GM10847 (cell line): ENCODE measurements around the gene ACSS1.
A peak's percentile ranks its signal among the peaks of the same experiment; 100 is the strongest.

Experiments used
- POLR2A ChIP-seq: IDR thresholded peaks from 2 replicates; pipeline ENCODE4 v1.6.1; 2011; ENCODE audit not compliant: insufficient read length; ENCODE audit errors: extremely low read depth

ACSS1 gene

DNA sequence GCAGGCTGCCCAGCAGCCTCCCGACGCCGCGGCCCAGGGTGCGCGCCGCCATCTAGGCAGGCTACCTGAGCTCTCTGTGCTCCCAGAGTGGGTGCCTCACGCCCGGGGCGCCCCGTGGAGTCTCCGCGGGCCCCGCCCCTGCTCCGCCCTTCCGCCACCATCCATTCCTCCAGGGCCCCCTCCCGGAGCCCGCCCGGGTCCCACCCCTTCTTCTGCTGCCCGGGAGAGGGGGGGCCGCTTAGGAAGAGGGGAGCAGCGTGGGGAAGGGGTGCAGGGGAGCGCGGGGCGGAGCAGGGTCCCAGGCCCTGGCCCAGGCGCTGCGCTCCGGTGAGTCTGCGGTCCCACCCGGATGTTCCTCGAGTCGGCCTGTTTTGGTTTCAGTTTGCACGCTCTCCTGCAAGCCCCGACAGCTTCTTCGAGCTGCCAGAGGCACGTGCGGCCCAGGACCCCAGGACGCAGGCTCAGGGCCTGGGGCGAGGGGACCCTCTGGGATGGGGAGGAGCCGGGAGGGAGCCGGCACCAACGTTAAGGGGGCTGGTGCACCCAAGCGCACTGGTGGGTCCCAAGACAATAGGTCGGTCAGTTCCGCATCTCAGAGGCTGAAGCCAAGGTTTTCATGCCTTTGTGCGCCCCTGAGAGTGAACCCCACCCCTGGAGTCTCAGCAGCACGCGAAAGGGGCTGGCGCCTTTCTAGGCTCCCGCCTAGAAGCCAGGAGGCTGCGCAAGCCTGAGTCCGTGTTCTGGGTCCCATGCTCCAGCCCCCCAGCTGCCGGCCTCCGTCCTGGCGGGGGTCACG, at the start of gene ACSS1:
Gene ACSS1 (minus strand): TSS at position 89 of the 796 bp plus-strand sequence. CDS start 37 bp downstream, at position 52.
- peak; percentile 52 for TF ChIP-seq POLR2A

DNA sequence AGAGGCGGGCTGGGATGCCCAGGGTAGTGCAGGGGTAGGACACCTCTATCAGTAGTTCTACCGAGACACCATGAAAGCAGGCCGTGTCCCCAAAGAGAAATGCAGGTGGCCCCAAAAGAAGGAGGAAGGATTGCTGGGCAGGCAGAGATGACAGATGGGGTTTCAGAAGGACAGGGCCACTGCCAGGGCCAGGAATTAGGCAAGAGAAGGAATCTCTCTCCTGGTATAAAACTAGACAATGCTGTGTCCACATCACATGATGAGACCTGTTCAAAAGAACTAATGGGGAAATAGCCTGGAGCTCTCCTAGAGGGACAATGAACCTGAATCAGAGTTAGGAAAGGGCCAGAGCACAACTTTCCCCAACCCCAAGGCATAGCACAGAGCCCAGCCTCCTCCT, 45.6 kb upstream of the ACSS1 start:
- TF ChIP-seq POLR2A, result no peak

DNA sequence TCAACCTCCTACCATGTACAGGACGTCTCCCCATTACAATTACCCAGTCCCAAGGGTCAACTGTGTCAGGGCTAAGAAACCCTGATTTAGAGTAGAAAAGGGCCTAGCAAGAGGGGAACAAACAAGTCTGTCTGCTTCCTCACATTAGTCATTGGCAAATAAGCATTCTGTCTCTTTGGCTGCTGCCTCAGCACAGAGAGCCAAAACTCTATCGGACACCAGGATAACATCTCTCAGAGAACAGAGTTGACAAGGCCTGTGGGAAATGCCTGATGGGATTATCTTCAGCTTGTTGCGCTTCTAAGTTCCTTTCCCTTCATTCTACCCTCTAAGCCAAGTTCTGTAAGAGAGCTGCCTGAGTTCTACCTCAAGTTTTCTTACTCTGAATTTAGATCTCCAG, 43.0 kb upstream of the ACSS1 start:
- no peak for TF ChIP-seq POLR2A

DNA sequence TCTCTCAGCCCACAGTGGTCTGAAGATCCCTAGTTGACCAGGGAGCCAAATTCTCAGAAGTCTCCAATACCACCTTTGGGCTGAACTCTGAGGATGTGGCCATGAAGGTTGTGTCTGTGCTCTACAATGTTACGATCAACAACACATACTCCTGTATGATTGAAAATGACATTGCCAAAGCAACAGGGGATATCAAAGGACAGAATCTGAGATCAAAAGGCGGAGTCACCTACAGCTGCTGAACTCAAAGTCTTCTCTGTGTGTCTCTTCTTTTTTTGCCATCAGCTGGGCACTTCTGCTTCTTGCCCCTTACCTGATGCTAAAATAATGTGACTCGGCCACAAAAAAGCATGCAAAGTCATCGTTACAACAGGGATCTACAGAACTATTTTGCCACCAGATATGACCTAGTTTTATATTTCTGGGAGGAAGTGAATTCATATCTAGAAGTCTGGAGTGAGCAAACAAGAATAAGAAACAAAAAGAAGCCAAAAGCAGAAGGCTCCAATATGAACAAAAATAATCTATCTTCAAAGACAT, 41.7 kb upstream of the ACSS1 start:
- TF ChIP-seq POLR2A, result no peak

DNA sequence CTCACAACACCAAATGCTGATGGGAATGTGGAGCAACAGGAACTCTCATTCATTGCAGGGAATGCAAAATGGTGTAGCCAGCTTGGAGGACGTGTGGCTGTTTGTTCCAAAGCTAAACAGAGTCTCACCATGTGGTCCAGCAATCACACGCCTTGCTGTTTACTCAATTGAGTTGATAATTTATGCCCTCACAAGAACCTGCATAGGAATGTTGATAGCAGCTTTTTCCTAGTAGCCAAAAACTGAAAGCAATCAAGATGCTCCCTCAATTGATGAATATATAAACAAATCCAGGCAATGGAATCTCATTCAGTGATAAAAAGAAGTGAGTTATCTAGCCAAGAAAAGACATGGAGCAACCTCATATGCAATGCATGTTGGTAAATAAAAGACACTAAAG, 39.6 kb upstream of the ACSS1 start:
- no peak for TF ChIP-seq POLR2A

DNA sequence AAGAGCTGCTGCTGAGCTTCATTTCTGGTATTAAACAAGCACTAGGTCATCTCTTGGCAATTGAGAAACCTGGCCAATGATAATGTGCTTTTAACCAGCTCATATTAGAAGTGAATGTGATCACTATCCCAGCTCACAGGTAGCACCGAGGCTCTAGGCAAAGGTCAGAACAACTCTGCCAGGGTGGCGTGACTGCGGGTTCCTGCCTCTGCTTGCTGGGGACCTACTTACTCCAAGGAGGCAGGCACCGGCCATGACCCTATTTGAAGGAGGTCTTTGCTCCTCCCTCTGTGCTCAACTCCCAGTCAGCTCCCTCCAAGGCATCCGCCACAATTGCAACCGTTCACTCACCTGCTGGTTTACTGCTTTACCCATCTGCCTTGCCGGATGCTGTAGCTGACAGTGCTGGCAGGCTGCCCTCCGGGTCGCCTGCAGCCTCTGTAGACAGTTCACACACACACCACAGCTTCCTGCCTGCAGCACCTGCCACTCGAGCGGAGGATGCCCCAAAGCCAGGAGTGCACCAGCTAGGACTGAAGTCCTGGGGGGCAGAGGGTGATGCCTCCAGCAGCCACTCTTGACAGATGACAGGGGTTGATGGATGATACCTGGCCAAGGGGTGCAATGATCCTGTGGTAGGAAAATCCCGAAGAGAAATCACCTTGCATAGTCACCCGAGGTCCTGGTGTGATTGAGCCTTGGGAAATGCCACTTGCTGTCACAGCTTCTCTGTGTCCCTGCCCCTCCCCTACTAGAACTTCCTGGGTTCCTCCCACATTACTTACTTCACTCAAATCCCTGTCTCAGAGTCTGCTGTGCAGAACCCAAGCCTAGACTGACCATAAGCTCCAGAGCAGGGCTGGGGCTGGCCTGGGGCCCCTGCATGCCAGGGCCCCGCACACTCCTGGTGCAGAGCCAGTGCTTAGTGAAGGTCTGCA, 32.8 kb upstream of the ACSS1 start:
- TF ChIP-seq POLR2A, result no peak

DNA sequence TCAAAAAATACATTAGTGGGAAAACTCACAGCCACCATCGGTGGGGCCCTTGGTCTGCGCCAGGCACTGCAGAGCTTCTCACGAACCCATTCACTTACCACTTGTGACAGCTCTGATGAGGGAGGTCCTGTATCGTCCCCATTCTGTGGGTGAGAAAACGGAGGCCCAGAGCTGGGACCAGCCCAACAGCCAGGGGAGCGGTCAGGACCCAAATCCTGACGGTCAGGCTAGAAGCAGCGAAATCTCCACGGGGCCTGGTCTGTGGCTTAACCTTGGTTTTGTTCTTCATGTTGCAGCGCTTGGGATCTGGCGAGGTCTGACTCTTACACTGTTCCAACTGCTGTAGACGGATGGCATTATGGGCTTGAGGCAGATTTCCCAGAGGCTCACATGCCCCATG, 31.7 kb upstream of the ACSS1 start:
- no peak for TF ChIP-seq POLR2A

DNA sequence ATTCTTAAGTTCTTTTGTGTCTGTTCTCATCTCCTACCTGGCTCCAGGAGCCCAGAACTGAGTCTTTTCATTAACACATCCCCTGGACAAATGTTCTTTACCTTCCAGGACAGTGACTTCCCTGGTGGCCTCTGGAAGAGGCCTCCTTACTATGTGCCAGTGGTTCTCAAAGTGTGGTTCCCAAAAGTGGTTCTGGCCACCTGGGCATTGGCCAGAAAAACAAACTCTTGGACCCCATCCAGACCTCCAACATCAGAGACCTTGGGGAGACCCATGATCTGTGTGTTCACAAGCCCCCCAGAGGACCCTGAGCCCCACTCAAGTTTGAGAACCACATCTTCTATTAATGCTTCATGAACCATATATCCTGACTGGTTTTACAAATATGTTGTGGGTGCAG, 31.2 kb upstream of the ACSS1 start:
- TF ChIP-seq POLR2A, result no peak

DNA sequence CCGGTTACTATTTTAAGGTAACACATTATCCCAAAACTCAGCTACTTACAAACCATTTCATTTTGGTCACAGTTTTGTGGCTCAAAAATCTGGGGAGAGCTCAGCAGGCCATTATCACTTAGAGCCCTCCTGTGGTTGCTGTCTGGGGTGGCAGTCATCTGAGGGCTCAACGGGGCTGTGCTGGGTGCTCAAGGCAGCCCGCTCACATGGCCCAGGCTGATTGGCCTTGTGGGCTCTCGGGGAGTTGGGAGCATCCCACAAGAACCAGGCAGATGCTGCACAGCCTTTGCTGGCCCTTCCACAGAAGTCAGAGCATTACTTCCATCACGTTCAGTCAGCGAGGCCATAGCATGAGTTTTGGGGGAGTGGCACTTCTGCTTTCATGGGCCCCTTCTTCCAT, 30.3 kb upstream of the ACSS1 start:
- no peak for TF ChIP-seq POLR2A

DNA sequence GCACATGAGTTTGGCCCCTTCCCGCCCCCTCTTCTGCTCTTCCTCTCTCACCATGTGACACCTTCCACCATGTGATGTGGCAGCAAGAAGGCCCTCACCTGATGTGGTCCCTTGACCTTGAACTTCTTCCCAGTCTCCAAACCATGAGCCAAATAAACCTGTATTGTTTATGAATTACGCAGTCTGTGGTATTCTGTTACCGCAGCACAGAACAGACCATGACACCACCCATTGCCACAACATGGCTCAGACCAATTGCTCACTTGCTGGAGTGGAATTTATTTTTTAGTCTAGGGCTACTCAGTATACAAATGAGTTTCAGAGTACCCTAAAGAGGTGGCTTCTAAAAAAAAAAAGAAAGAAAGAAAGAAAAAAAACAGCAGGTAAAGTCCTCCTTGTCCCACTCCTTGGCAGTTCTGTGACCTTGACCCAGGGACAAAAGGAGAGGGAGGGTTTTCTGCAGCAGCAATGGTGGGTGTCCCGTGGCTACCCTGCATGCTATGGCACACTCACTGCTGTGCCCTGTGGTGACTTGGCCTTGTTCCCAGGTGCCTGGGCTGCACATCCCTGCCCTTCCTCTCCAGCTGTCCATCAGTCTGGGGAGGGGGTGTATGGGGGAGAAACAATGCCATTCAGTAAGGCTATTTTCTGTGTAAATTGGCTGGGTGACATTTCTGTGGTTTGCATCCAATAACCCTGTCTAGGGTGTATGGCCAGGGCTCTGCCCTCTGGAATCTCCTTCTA, 29.4 kb upstream of the ACSS1 start:
- TF ChIP-seq POLR2A, result no peak

DNA sequence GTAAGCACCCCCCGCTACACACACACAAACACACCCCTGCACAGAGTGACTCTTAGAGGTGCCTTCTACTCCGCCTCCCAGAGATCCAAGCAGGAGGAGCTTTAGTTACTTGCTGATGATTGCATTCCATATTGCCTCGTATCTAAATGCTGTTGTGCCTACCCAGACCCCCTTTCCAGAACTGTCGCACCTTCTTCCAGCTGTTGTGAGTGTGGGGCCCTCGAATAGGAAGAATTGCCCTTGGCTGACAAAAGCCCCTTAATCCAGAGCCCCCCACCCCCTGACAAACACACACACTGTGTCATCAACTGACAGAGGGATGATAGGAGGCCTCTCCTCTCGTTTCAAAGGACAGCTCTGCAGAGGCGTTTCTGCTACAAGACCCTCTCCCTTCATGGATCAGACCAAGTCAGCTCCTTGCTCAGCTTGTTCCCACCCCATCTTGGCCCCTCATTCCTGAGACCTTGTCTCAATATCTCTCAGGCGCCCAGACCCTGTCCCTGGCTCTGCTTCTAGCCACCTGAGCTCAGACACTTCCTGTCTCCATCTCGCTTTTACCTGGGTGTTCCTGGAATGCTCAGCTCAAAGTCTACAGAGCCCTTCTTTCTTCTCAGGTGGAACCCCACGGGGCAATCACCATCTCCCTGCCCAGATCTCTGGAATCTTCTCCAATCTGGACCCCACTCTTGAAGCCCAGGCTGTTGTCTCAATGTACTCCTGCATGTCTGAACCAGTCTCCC, 28.0 kb upstream of the ACSS1 start:
- TF ChIP-seq POLR2A, result no peak

DNA sequence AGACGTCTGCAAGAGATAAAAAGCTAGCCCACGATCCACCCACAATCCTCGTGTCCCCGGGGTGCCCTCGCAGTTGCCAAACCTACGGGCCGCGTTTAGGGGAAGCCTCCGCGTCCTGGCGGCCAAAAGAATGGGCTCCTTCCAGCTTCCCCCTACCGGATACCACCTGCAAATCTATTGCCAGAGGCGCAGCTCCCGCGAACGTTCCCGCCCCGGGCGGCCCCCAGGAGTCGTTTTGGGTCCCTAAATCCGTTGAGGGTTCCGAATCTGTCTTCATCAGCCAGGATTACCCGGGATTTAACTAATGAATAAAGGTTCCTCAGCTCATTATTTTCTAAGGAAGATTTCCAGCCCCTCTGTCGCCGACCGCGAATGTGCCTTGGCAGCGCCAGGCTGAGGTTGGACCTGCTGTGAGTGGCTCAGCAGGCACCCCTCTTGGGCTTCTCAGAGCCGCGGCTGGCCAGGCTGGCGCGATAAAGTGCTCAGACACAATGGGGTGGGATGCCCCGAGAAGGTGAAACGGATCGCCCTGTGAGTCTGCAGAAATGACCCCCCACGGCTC, 26.8 kb upstream of the ACSS1 start:
- no peak for TF ChIP-seq POLR2A

DNA sequence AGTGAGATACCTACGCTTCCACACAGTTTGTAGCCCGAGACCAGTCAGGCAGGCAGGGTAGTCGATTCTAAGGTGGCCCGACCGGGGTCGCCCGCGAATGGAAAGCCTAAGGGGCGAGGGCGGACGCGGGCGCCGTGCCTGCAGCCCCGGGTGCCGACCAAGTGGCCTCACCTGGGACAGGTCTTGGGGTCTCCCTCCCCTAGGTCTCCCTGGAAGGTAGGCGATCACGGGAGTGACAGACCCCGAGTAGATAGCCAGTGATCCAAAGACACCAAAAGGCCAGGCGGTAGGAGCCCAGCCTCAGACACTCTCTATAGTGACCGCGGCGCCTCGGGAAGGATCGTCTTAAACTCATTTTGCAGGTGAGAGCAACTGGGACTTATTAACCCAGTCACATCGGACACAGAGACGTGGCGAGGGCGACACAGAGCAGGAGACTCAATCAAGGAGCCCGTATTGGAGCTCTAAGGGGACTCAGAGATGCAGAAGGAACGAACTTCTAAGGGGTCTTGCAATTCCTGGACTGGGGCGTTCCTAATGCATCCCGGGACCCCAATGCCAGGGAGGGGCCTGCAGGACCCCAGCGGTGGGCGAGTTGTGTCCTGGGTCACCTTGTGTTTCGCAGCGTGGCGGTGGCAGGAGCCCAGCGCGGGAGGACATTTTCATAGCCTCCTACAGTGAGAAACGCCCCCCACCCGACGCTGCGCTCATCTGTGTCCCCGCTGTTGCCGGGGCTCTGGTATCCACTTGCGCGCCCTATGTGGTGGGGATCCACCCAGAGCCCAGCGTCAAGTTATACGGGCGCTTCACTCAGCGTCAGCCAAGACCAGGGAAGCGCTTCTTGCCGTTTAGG, 26.1 kb upstream of the ACSS1 start:
- no peak for TF ChIP-seq POLR2A
